Measurements from ENCODE around the gene VPS37B.
A peak's percentile ranks its signal among the peaks of the same experiment; 100 is the strongest.

VPS37B gene

GRCh38 chr12:122866379-122866778 is 29.5 kb downstream of the VPS37B start:
- TF ChIP-seq, protein P1, sequence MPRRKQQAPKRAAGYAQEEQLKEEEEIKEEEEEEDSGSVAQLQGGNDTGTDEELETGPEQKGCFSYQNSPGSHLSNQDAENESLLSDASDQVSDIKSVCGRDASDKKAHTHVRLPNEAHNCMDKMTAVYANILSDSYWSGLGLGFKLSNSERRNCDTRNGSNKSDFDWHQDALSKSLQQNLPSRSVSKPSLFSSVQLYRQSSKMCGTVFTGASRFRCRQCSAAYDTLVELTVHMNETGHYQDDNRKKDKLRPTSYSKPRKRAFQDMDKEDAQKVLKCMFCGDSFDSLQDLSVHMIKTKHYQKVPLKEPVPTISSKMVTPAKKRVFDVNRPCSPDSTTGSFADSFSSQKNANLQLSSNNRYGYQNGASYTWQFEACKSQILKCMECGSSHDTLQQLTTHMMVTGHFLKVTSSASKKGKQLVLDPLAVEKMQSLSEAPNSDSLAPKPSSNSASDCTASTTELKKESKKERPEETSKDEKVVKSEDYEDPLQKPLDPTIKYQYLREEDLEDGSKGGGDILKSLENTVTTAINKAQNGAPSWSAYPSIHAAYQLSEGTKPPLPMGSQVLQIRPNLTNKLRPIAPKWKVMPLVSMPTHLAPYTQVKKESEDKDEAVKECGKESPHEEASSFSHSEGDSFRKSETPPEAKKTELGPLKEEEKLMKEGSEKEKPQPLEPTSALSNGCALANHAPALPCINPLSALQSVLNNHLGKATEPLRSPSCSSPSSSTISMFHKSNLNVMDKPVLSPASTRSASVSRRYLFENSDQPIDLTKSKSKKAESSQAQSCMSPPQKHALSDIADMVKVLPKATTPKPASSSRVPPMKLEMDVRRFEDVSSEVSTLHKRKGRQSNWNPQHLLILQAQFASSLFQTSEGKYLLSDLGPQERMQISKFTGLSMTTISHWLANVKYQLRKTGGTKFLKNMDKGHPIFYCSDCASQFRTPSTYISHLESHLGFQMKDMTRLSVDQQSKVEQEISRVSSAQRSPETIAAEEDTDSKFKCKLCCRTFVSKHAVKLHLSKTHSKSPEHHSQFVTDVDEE (CRISPR knock-in tag; IDR thresholded peaks at IDR 0.05) = no peak
- TF ChIP-seq ZC3H10 (CRISPR knock-in tag; IDR thresholded peaks at IDR 0.05) (no peak), ZNF565 (CRISPR knock-in tag; conservative IDR thresholded peaks at IDR 0.05; ENCODE audit: low read depth) (no peak), ZFP30 (CRISPR knock-in tag; IDR thresholded peaks at IDR 0.05) (no peak)
- TF ChIP-seq, protein P2, sequence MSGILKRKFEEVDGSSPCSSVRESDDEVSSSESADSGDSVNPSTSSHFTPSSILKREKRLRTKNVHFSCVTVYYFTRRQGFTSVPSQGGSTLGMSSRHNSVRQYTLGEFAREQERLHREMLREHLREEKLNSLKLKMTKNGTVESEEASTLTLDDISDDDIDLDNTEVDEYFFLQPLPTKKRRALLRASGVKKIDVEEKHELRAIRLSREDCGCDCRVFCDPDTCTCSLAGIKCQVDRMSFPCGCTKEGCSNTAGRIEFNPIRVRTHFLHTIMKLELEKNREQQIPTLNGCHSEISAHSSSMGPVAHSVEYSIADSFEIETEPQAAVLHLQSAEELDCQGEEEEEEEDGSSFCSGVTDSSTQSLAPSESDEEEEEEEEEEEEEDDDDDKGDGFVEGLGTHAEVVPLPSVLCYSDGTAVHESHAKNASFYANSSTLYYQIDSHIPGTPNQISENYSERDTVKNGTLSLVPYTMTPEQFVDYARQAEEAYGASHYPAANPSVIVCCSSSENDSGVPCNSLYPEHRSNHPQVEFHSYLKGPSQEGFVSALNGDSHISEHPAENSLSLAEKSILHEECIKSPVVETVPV (CRISPR knock-in tag; IDR thresholded peaks at IDR 0.05) = no peak
- ATAC-seq = no peak

- ATAC-seq = peak; percentile 56
- TF ChIP-seq, protein P2 (CRISPR knock-in tag; IDR thresholded peaks at IDR 0.05) = no peak
- no peak for TF ChIP-seq SNAI2 (CRISPR knock-in tag; IDR thresholded peaks at IDR 0.05)
- TF ChIP-seq TOX (CRISPR knock-in tag; IDR thresholded peaks at IDR 0.05; ENCODE audit: borderline replicate concordance) = no peak
- TF ChIP-seq ZNF8 (CRISPR knock-in tag; IDR thresholded peaks at IDR 0.05) = no peak
- TF ChIP-seq PPARA (CRISPR knock-in tag; IDR thresholded peaks at IDR 0.05; ENCODE audit: borderline replicate concordance) = no peak
- TF ChIP-seq BACH2 (CRISPR knock-in tag; IDR thresholded peaks at IDR 0.05; ENCODE audit: borderline replicate concordance) = no peak
- no peak for TF ChIP-seq TCF4 (CRISPR knock-in tag; IDR thresholded peaks at IDR 0.05; ENCODE audit: borderline replicate concordance)
- no peak for TF ChIP-seq ZFP3 (CRISPR knock-in tag; IDR thresholded peaks at IDR 0.05)
- TF ChIP-seq ZNF565 (CRISPR knock-in tag; conservative IDR thresholded peaks at IDR 0.05; ENCODE audit: low read depth) = no peak
- TF ChIP-seq PATZ1 (CRISPR knock-in tag; IDR thresholded peaks at IDR 0.05; ENCODE audit: borderline replicate concordance) = no peak
- TF ChIP-seq, protein P3, sequence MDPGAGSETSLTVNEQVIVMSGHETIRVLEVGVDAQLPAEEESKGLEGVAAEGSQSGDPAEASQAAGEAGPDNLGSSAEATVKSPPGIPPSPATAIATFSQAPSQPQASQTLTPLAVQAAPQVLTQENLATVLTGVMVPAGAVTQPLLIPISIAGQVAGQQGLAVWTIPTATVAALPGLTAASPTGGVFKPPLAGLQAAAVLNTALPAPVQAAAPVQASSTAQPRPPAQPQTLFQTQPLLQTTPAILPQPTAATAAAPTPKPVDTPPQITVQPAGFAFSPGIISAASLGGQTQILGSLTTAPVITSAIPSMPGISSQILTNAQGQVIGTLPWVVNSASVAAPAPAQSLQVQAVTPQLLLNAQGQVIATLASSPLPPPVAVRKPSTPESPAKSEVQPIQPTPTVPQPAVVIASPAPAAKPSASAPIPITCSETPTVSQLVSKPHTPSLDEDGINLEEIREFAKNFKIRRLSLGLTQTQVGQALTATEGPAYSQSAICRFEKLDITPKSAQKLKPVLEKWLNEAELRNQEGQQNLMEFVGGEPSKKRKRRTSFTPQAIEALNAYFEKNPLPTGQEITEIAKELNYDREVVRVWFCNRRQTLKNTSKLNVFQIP (CRISPR knock-in tag; IDR thresholded peaks at IDR 0.05; ENCODE audit: borderline replicate concordance, low read depth) = no peak
- no peak for TF ChIP-seq ZFP30 (CRISPR knock-in tag; IDR thresholded peaks at IDR 0.05)
- no peak for TF ChIP-seq ZNF70 (CRISPR knock-in tag; IDR thresholded peaks at IDR 0.05)
- no peak for TF ChIP-seq ISL1 (CRISPR knock-in tag; IDR thresholded peaks at IDR 0.05)
- TF ChIP-seq GLIS3 (CRISPR knock-in tag; IDR thresholded peaks at IDR 0.05) = no peak
- no peak for TF ChIP-seq ESRRG (CRISPR knock-in tag; IDR thresholded peaks at IDR 0.05)
- no peak for TF ChIP-seq RARB (CRISPR knock-in tag; IDR thresholded peaks at IDR 0.05)
- no peak for TF ChIP-seq OSR1 (CRISPR knock-in tag; IDR thresholded peaks at IDR 0.05)
Observed at GRCh38 chr12:122865268-122866231, 30.4 kb downstream of the VPS37B start.

GRCh38 chr12:122864894-122865253 is 31.1 kb downstream of the VPS37B start:
- no peak for ATAC-seq
- no peak for TF ChIP-seq ZFP30 (CRISPR knock-in tag; IDR thresholded peaks at IDR 0.05)
- TF ChIP-seq RARB (CRISPR knock-in tag; IDR thresholded peaks at IDR 0.05) = no peak
- no peak for TF ChIP-seq ZNF70 (CRISPR knock-in tag; IDR thresholded peaks at IDR 0.05)
- TF ChIP-seq CREB5 (CRISPR knock-in tag; IDR thresholded peaks at IDR 0.05; ENCODE audit: low read depth) = no peak
- no peak for TF ChIP-seq CSDC2 (CRISPR knock-in tag; IDR thresholded peaks at IDR 0.05)
- TF ChIP-seq, protein P1 (CRISPR knock-in tag; IDR thresholded peaks at IDR 0.05) = no peak
- TF ChIP-seq ARNTL (CRISPR knock-in tag; IDR thresholded peaks at IDR 0.05; ENCODE audit: borderline replicate concordance, low read depth) = no peak
- no peak for TF ChIP-seq PPARA (CRISPR knock-in tag; IDR thresholded peaks at IDR 0.05; ENCODE audit: borderline replicate concordance)
- TF ChIP-seq ZC3H10 (CRISPR knock-in tag; IDR thresholded peaks at IDR 0.05) = no peak
- TF ChIP-seq ISL1 (CRISPR knock-in tag; IDR thresholded peaks at IDR 0.05) = no peak
- TF ChIP-seq ZNF8 (CRISPR knock-in tag; IDR thresholded peaks at IDR 0.05) = no peak

Measured in SK-N-SH treated with all-trans-retinoic acid at 6 μM for 48 hours (cell line).